ENCODE data around the gene PDIA6.

Gene PDIA6

DNA sequence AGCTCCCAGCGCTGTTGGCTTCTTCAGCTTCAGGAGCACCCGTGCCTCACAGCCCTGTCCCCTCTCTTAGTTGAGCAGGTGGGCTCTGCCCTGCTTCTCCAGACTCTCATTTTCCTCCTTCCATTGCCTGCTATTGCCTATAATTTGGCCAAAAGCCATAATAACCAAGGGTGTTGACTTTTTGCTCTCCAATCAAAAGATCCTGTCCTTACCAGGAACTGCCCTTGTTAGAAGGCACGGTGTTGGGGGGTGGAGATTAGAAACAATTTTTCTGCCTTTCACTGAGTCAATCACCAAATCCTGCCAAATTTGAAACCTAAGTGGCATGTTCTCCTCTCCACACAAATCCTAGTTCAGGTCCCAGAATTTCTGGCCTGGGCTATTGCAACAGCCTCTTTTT, 16.7 kb upstream of the PDIA6 start:
- no peak for TF ChIP-seq CTCF (IDR thresholded peaks at IDR 0.05; ENCODE audit: low read depth, low read length, missing control alignments)
- H3K4me3 ChIP-seq (ENCODE audit: low read depth, low read length), result no peak overlapping the region
- in situ Hi-C loops (cut with HindIII; ENCODE audit: low sequenced_read_pairs), result no loop called here
- no peak for DNase-seq (ENCODE audit: low read depth)

DNA sequence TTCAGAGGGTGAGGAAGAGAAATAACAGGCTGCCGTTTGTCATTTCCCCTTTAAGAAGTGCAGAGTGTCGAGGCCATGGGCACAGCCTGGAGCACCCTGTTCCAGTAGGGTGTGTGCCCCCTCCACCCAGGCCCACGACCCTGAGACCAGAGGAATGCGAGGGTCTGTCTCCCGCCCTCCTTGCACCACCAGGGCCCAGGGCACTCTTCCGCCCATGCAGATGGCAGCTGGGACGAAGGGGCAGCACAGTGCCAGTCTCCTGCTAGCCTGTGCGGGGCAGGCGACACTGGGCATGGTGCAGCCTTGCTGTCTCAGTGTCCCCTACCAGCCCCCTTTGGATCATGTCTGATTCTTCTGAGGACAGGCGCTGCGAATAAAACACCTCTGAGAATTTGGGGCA, 15.8 kb upstream of the PDIA6 start:
- in situ Hi-C loops (cut with HindIII; ENCODE audit: low sequenced_read_pairs), result no loop called here
- TF ChIP-seq CTCF (IDR thresholded peaks at IDR 0.05; ENCODE audit: low read depth, low read length, missing control alignments), result no peak
- no peak for DNase-seq (ENCODE audit: low read depth)
- no peak overlapping the region for H3K4me3 ChIP-seq (ENCODE audit: low read depth, low read length)

DNA sequence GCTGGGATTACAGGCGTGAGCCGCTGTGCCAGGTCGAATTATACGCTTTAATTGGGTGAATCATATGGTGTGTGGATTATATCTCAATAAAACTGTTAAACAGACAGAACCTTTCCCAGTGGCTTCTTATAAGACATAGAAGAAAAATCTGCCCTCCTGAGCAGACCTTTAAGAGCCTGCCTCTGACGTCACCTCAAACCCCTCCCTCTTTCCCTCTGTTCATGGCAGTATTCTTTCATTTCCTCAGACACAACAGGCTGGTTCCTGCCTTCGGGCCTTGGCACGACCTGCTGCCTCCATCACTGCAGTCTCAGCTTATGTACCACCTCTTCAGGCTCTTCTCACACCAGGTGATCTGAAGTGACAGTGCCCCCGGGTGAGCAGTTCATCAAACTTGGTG, 14.0 kb upstream of the PDIA6 start:
- in situ Hi-C loops (cut with HindIII; ENCODE audit: low sequenced_read_pairs), result no loop called here
- no peak for DNase-seq (ENCODE audit: low read depth)
- H3K4me3 ChIP-seq (ENCODE audit: low read depth, low read length), result no peak overlapping the region
- TF ChIP-seq CTCF (IDR thresholded peaks at IDR 0.05; ENCODE audit: low read depth, low read length, missing control alignments), result no peak

DNA sequence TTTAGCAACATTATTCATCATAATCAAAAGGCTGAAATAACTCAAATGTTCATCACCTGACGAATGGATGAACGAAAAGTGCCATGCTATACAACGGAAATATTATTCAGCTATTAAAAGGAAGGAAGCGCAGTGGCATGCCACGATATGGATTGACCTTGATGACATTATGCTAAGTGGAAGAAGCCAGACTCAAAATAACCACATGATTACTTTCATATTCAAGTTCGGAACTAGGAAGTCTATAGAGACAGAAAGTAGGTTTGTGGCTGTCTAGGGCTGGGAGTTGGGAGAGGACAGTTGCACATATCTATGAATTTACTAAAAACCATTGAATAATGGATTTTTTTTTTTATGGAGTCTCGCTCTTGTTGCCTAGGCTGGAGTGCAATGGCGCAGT, 13.4 kb upstream of the PDIA6 start:
- no peak for DNase-seq (ENCODE audit: low read depth)
- H3K4me3 ChIP-seq (ENCODE audit: low read depth, low read length), result no peak overlapping the region
- in situ Hi-C loops (cut with HindIII; ENCODE audit: low sequenced_read_pairs), result no loop called here
- TF ChIP-seq CTCF (IDR thresholded peaks at IDR 0.05; ENCODE audit: low read depth, low read length, missing control alignments), result no peak

- no peak for DNase-seq (ENCODE audit: low read depth)
- no peak for TF ChIP-seq CTCF (IDR thresholded peaks at IDR 0.05; ENCODE audit: low read depth, low read length, missing control alignments)
- no peak overlapping the region for H3K4me3 ChIP-seq (ENCODE audit: low read depth, low read length)
- in situ Hi-C loops (cut with HindIII; ENCODE audit: low sequenced_read_pairs), result loop anchor here (5.0 kb wide), 1 partner anchor 308 kb away; a partner anchor contains a TSS
Measured at GRCh38 chr2:10824191-10824590, 11.6 kb upstream of the PDIA6 start.

DNA sequence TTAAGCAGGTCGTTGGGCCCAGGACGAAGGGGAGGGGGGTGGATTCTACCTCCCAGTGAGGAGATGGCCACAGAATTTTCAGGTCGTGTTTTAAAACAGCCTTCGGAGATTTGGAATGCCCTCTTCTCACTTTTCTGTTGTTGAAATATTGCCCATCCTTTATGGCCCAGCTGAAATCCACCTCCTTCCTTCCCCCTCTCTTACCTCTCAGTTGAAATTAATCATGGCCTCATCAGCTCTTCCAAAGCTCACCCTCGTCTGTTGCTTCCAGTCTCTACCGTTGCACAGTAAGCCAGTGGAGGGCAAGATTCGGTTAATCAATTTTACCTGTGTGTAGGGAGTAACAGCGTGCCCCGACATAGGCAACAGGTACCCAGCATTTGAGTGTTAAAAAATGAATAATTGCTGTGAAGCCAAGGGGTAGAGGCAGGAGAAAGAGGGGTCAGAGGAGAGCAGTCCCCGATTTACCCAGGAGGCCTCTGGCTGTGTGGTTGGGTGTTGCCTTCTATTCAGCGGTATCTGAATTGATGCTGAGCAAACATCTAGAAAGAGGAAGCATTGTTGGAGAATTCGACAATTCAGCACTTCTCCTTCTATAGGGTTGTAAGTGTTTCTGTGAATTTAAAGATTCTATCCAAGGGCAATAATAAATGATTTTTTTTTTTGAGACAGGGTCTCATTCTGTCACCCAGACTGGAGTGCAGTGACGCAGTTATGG, 8.6 kb upstream of the PDIA6 start:
- DNase-seq (ENCODE audit: low read depth), result no peak
- no peak overlapping the region for H3K4me3 ChIP-seq (ENCODE audit: low read depth, low read length)
- TF ChIP-seq CTCF (IDR thresholded peaks at IDR 0.05; ENCODE audit: low read depth, low read length, missing control alignments), result no peak
- in situ Hi-C loops (cut with HindIII; ENCODE audit: low sequenced_read_pairs), result loop anchor here (5.0 kb wide), 1 partner anchor 311 kb away; a partner anchor contains a TSS
